Endothelial cell of umbilical vein (primary cell): ENCODE measurements around the gene MAML1. TPM values are rescaled to one million over a fixed set of nuclear protein-coding genes. Genes with fewer than 3 reads are reported as not detected.
A peak's percentile ranks its signal among the peaks of the same experiment; 100 is the strongest.

Source experiments
- BruUV-seq: library from RNA; stranded (reverse); fragments of 400-500 nt; replicated peaks from 2 replicates; lab custom pipeline; 2021; lab: Mats Ljungman, UMichigan
- CTCF ChIA-PET: fragments of 300-600, 350-600 bp; sonication (Branson Sonifier 250); formaldehyde crosslinking; loops from one replicate; lab custom pipeline; 2021; ENCODE audit warnings: antibody characterized with exemption, inconsistent platforms; lab: Charles Lee
- POLR2A ChIA-PET: fragments of 300-600, 350-600 bp; sonication (Branson Sonifier 250); formaldehyde crosslinking; loops from one replicate; lab custom pipeline; 2021; ENCODE audit warnings: antibody characterized with exemption, inconsistent platforms; lab: Charles Lee
- DNase-seq: peaks from one replicate; pipeline ENCODE4 v3.0.0-alpha.2; 2011; ENCODE audit warnings: low read depth, low spot score
- FAIRE-seq: peaks from 2 replicates; lab custom pipeline; 2011; peaks lifted over from hg19 to GRCh38; lab: Jason Lieb, UNC
- H2AFZ ChIP-seq: 2 replicates; pipeline ENCODE4 v1.6.0; 2012; ENCODE audit warnings: low read depth, low read length, control low read depth, inconsistent platforms
- H3K27ac ChIP-seq: 2 replicates; pipeline ENCODE4 v1.5.1; 2011; ENCODE audit warnings: low read depth, mild to moderate bottlenecking, control low read depth, low read length, moderate library complexity; ENCODE audit not compliant: insufficient read depth
- H3K27me3 ChIP-seq, 2 experiments: 2 replicates each; pipeline versions ENCODE4 v1.6.0 to v1.6.1; 2011; ENCODE audit warnings: low read length in 2 of 2, mixed read lengths in 1 of 2; ENCODE audit not compliant: control insufficient read depth in 2 of 2, insufficient read depth in 2 of 2
- H3K36me3 ChIP-seq, 2 experiments: 2 replicates in 1 of 2; 3 replicates in 1 of 2; pipeline ENCODE4 v1.5.1; 2011; ENCODE audit warnings: low read length in 2 of 2, mild to moderate bottlenecking in 1 of 2, moderate library complexity in 1 of 2; ENCODE audit not compliant: control insufficient read depth in 2 of 2, insufficient read depth in 2 of 2; ENCODE audit errors: extremely low read depth in 1 of 2
- H3K4me1 ChIP-seq: 3 replicates; pipeline ENCODE4 v1.5.1; 2011; ENCODE audit warnings: mild to moderate bottlenecking, low read length; ENCODE audit not compliant: control insufficient read depth, insufficient read depth; ENCODE audit errors: extremely low read depth
- H3K4me2 ChIP-seq: 2 replicates; pipeline ENCODE4 v1.6.1; 2011; ENCODE audit warnings: low read length, control low read depth, mixed read lengths; ENCODE audit not compliant: insufficient read depth
- H3K4me3 ChIP-seq, 3 experiments: fragments of 200-600 bp in 1 of 3; sonication (generic), shearing (Covaris generic) in 1 of 3; replicated peaks in 1 of 3; 2 replicates each; pipeline ENCODE4 v1.5.1; 2011 to 2016; ENCODE audit warnings: control low read depth in 3 of 3, low read length in 3 of 3, mild to moderate bottlenecking in 2 of 3, inconsistent platforms in 1 of 3, low read depth in 1 of 3, moderate library complexity in 1 of 3; ENCODE audit not compliant: insufficient read depth in 1 of 3
- H3K79me2 ChIP-seq: 2 replicates; pipeline ENCODE4 v1.6.0; 2012; ENCODE audit warnings: low read length, inconsistent platforms; ENCODE audit not compliant: control insufficient read depth, insufficient read depth
- H3K9ac ChIP-seq: replicated peaks from 2 replicates; pipeline ENCODE3; 2011; ENCODE audit warnings: low read length, control low read depth; ENCODE audit not compliant: insufficient read depth; ENCODE audit errors: extremely low read depth
- H3K9me1 ChIP-seq: replicated peaks from 3 replicates; pipeline ENCODE4 v1.6.0; 2011; ENCODE audit warnings: mild to moderate bottlenecking, low read length; ENCODE audit not compliant: control insufficient read depth, insufficient read depth; ENCODE audit errors: extremely low read depth
- H3K9me3 ChIP-seq: replicated peaks from 2 replicates; pipeline ENCODE4 v1.5.1; 2012; ENCODE audit warnings: low read length, inconsistent platforms; ENCODE audit not compliant: control insufficient read depth, insufficient read depth
- H4K20me1 ChIP-seq: replicated peaks from 2 replicates; pipeline ENCODE3; 2011; ENCODE audit warnings: mild to moderate bottlenecking, low read length; ENCODE audit not compliant: control insufficient read depth, insufficient read depth; ENCODE audit errors: extremely low read depth
- CTCF ChIP-seq, 2 donors: IDR thresholded peaks; 1 replicate in 1 of 2; 2 replicates in 1 of 2; pipeline ENCODE4 v1.5.1; 2011; ENCODE audit warnings: low read length in 2 of 2, mild to moderate bottlenecking in 2 of 2, moderate library complexity in 2 of 2, control low read depth in 1 of 2, inconsistent platforms in 1 of 2, low read depth in 1 of 2; ENCODE audit not compliant: insufficient read depth in 1 of 2; ENCODE audit errors: extremely low read depth in 1 of 2
- EZH2 ChIP-seq: IDR thresholded peaks from 2 replicates; pipeline ENCODE4 v1.6.1; 2012; ENCODE audit warnings: borderline replicate concordance, low read depth, mild to moderate bottlenecking, moderate library complexity, low read length, inconsistent platforms; ENCODE audit not compliant: severe bottlenecking
- FOS ChIP-seq: IDR thresholded peaks from 2 replicates; pipeline ENCODE4 v1.6.1; 2011; ENCODE audit warnings: mild to moderate bottlenecking, low read length, moderate library complexity, borderline replicate concordance; ENCODE audit not compliant: insufficient read depth
- GATA2 ChIP-seq: IDR thresholded peaks from 2 replicates; pipeline ENCODE4 v1.7.0; 2011; ENCODE audit warnings: low read depth, mild to moderate bottlenecking, moderate library complexity, mixed read lengths, low read length; ENCODE audit not compliant: insufficient read length, insufficient read depth
- JUN ChIP-seq: IDR thresholded peaks from 2 replicates; pipeline ENCODE4 v1.6.1; 2011; ENCODE audit warnings: borderline replicate concordance, low read depth; ENCODE audit not compliant: insufficient read length, insufficient read depth
- MAX ChIP-seq: IDR thresholded peaks from 2 replicates; pipeline ENCODE4 v1.6.1; 2011; ENCODE audit not compliant: insufficient read depth, insufficient read length
- MYC ChIP-seq: IDR thresholded peaks from one replicate; pipeline ENCODE4 v1.6.1; 2011; ENCODE audit warnings: mild to moderate bottlenecking, low read depth, low read length
- POLR2A ChIP-seq: IDR thresholded peaks from 2 replicates; pipeline ENCODE4 v1.6.1; 2012; ENCODE audit warnings: low read depth, mild to moderate bottlenecking, control low read depth, low read length
- POLR2AphosphoS5 ChIP-seq: IDR thresholded peaks from 2 replicates; pipeline ENCODE4 v1.6.1; 2012; ENCODE audit warnings: low read depth, mild to moderate bottlenecking, control low read depth, low read length, moderate library complexity; ENCODE audit not compliant: insufficient read depth
- dilution Hi-C: fragments of 300-500 bp; cut with MboI; formaldehyde crosslinking; loops from one replicate; pipeline ENCODE4 v1.15.0; 2019; ENCODE audit warnings: low sequenced_read_pairs; ENCODE audit not compliant: extremely low pct_ligation_motif_present
- intact Hi-C: fragments of 100-400 bp; cut with micrococcal nuclease; formaldehyde crosslinking; loops from one replicate; pipeline ENCODE4 v1.10.0; 2022
- polyA plus RNA-seq, 4 experiments: library from polyadenylated mRNA; depleted of rRNA in 3 of 4; stranded (reverse) in 3 of 4; unstranded in 1 of 4; fragments of >200 nt; gene quantifications; 2 replicates each; pipeline versions ENCODE4 v1.2.1 to v1.2.3, GENCODE V29; 2011 to 2012; ENCODE audit warnings: missing spikeins in 1 of 4
- total RNA-seq: library from RNA; stranded (reverse); gene quantifications from 2 replicates; pipeline ENCODE4 v1.2.3, GENCODE V29; 2021

Gene MAML1
- total and polyA plus RNA-seq, 2 donors (not counting 3 experiments of a cell fraction or from before 2014, with no cell fraction given): 12.4 to 29.0 TPM

GRCh38 chr5:179733772-179734126, 1.1 kb downstream of the MAML1 start:
- peak overlapping the region; percentile 64 to 92 (median 77) for H3K4me3 ChIP-seq
- no peaks in the 10 kb centered on the region for H3K27me3 ChIP-seq
- ChIA-PET POLR2A (no interaction called here), CTCF (interaction anchor here (2.0 kb wide), 1 partner anchor 62 kb away, joined by 11 read pairs; no protein-coding TSS in a partner anchor)
- dilution Hi-C loops (no loop called here), intact Hi-C loops (loop anchor here (5.0 kb wide), 1 partner anchor 111 kb away; the partner anchor contains the start of gene HNRNPH1)
- H2AFZ ChIP-seq: peak overlapping the region; percentile 8
- BruUV-seq: TSS peak; percentile 2
- peaks cover 59% of the 10 kb centered on the region for H3K79me2 ChIP-seq
- FAIRE-seq: no peak
- H3K9ac ChIP-seq: peak overlapping the region; percentile 70
- H3K4me2 ChIP-seq: peak overlapping the region; percentile 96
- no peaks in the 10 kb centered on the region for H3K9me1 ChIP-seq
- H3K4me1 ChIP-seq: peaks cover 28% of the 10 kb centered on the region
- peak overlapping the region; percentile 70 for H3K27ac ChIP-seq
- no peak for TF ChIP-seq MAX
- no peaks in the 10 kb centered on the region for H3K9me3 ChIP-seq
- DNase-seq: no peak
- peaks cover 9 to 21% of the 10 kb centered on the region in 2 experiments for H3K36me3 ChIP-seq
- peaks cover 4% of the 10 kb centered on the region for H4K20me1 ChIP-seq

- Histone ChIP-seq H3K4me1 (peaks cover 28% of the 10 kb centered on the region), H3K4me3 (peak overlapping the region in 2 of 3 experiments; percentile 64 to 92), H3K27ac (no peak overlapping the region), H3K9me1 (no peaks in the 10 kb centered on the region), H3K79me2 (peaks cover 68% of the 10 kb centered on the region), H3K4me2 (peak overlapping the region; percentile 96), H3K9ac (no peak overlapping the region), H4K20me1 (peaks cover 4% of the 10 kb centered on the region), H3K27me3 (no peaks in the 10 kb centered on the region), H3K36me3 (peaks cover 6 to 13% of the 10 kb centered on the region in 2 experiments), H2AFZ (no peak overlapping the region), H3K9me3 (no peaks in the 10 kb centered on the region)
- FAIRE-seq (no peak), DNase-seq (no peak)
- dilution Hi-C loops (no loop called here), intact Hi-C loops (loop anchor here (5.0 kb wide), 1 partner anchor 112 kb away; the partner anchor contains the start of gene HNRNPH1)
- ChIA-PET CTCF (no interaction called here), POLR2A (no interaction called here)
- no TSS peak for BruUV-seq
- TF ChIP-seq POLR2A (no peak), MAX (no peak), GATA2 (no peak), FOS (no peak), JUN (no peak), EZH2 (no peak), POLR2AphosphoS5 (no peak), CTCF (IDR thresholded peaks at IDR 0.05; ENCODE audit: extremely low read depth in 1 of 2, insufficient read depth in 1 of 2, low read depth in 1 of 2, low read length in 2 of 2) (no peak), MYC (no peak)
These were observed 2.0 kb downstream of the MAML1 start for GRCh38 chr5:179734536-179735164.
